Urinary bladder (tissue), 4 donors: ENCODE results near the gene PPAN. TPM values are rescaled to one million over a fixed set of nuclear protein-coding genes. Genes with fewer than 3 reads are reported as not detected.

Experiments
- DNase-seq: peaks from one replicate; pipeline ENCODE4 v3.0.0-alpha.2; 2015; ENCODE audit errors: extremely low spot score
- H3K27ac ChIP-seq: one replicate; pipeline ENCODE4 v1.5.1; 2013; ENCODE audit warnings: low read depth, mild to moderate bottlenecking, moderate library complexity
- H3K36me3 ChIP-seq: one replicate; pipeline ENCODE4 v1.6.1; 2013; ENCODE audit warnings: mild to moderate bottlenecking, moderate library complexity; ENCODE audit not compliant: insufficient read depth
- H3K4me1 ChIP-seq: one replicate; pipeline ENCODE4 v1.6.1; 2013; ENCODE audit warnings: mild to moderate bottlenecking, moderate library complexity; ENCODE audit not compliant: insufficient read depth
- H3K4me3 ChIP-seq: one replicate; pipeline ENCODE4 v1.5.1; 2013; ENCODE audit warnings: low read depth, low read length
- WGBS: extraction: QIAGEN DNeasy Blood & Tissue Kit; methylation state at CpG from one replicate; pipeline ENCODE4 v1.1.7; 2013; 5-methylcytosine and 5-hydroxymethylcytosine counted together
- polyA plus RNA-seq: library from polyadenylated mRNA; stranded (reverse); fragments of 200-250 nt; gene quantifications from one replicate; pipeline ENCODE4 v1.2.3, GENCODE V29; 2013
- total RNA-seq: library from RNA; depleted of rRNA; stranded (reverse); fragments of >200 nt; gene quantifications from one replicate; pipeline ENCODE4 v1.2.3, GENCODE V29; 2014
- donor health status: healthy with polysubstance abuse.
- donor health status: healthy.

PPAN gene
- total and polyA plus RNA-seq, 2 donors, result 10.9 to 41.1 TPM

DNA sequence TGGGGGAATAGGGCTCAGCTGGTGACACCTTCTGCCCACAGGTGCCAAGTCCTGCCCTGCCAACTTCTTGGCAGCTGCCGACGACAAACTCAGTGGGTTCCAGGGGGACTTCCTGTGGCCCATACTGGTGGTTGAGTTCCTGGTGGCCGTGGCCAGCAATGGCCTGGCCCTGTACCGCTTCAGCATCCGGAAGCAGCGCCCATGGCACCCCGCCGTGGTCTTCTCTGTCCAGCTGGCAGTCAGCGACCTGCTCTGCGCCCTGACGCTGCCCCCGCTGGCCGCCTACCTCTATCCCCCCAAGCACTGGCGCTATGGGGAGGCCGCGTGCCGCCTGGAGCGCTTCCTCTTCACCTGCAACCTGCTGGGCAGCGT lies 7.4 kb downstream of the PPAN start:
- Histone ChIP-seq H3K4me3 (no peak overlapping the region), H3K4me1 (no peaks in the 10 kb centered on the region), H3K36me3 (peaks cover 16% of the 10 kb centered on the region), H3K27ac (no peak overlapping the region)
- 70% methylated on average over 19 of the region's 19 CpGs for WGBS
- DNase-seq, result no peak

DNA sequence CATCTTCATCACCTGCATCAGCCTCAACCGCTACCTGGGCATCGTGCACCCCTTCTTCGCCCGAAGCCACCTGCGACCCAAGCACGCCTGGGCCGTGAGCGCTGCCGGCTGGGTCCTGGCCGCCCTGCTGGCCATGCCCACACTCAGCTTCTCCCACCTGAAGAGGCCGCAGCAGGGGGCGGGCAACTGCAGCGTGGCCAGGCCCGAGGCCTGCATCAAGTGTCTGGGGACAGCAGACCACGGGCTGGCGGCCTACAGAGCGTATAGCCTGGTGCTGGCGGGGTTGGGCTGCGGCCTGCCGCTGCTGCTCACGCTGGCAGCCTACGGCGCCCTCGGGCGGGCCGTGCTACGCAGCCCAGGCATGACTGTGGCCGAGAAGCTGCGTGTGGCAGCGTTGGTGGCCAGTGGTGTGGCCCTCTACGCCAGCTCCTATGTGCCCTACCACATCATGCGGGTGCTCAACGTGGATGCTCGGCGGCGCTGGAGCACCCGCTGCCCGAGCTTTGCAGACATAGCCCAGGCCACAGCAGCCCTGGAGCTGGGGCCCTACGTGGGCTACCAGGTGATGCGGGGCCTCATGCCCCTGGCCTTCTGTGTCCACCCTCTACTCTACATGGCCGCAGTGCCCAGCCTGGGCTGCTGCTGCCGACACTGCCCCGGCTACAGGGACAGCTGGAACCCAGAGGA lies 7.9 kb downstream of the PPAN start:
- Histone ChIP-seq H3K4me3 (no peak overlapping the region), H3K4me1 (no peaks in the 10 kb centered on the region), H3K27ac (no peak overlapping the region), H3K36me3 (peaks cover 16% of the 10 kb centered on the region)
- no peak for DNase-seq
- WGBS, result 88% methylated on average over 43 of the region's 43 CpGs

DNA sequence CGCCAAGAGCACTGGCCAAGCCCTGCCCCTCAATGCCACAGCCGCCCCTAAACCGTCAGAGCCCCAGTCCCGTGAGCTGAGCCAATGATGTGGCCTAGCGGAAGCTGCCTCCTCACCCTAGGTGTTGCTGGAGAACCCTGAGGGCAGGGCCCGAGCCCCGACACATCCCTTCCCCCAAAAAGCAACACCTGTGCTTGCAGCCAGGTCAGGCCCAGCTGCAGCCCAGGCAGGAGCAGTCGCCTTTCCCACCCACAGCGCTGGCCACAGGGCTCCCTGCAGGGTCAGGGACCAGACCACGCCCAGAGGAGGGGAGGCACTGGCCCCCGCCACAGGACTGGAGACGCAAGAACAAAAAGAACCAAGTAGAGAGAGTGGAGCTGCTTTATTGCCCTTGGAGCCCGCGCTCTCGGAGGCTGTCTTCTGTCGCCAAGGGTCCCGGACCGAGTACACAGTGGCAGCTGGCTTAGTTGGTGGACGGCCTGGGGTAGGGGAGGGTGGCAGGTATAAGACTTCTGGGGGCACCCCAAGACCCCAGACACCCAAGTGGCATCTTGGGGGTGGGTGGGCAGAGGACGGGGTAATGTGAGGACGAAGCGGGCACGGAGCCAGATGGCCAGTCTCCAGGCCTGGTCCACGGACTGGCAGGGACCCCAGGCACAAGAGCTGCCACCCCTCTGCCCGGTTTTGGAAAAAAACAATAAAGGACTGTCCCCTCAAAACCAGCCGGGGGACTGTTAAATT lies 8.7 kb downstream of the PPAN start:
- DNase-seq, result no peak
- peaks cover 12% of the 10 kb centered on the region for H3K36me3 ChIP-seq
- 77% methylated on average over 26 of the region's 26 CpGs for WGBS
- no peaks in the 10 kb centered on the region for H3K4me1 ChIP-seq
- H3K4me3 ChIP-seq, result no peak overlapping the region
- no peak overlapping the region for H3K27ac ChIP-seq

DNA sequence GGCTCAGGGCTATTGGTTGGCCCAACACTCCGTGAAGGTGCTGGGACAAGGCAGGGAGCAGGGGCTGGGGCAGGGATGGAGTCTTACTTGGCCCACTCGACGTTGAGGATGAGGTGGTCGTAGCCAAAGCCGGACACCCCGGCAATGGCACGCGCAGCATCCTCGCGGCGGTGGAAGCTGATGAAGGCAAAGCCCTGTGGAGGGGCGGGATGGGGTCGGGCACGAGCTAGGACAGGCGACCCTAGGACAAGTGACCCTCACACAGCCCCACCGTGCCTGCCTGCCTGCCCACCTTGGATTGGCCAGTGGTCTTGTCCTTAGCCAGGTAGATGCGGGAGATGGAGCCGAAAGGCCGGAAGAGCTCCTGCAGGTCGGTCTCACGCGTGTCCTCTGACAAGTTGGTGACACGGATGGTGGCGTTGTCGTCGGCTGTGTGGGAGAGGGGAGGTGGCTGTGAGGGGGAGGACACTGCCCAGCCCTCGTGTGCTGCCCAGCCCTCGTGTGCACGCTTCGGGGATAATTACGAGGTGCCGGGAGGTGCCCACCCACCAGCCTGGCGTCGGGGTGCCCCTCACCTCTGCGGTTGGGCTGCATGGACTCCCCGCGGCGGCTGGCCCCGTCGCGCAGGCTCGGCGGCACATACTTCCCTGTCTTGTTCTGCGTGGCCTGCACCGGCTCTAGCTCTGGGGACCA lies 9.4 kb downstream of the PPAN start:
- 85% methylated on average over 45 of the region's 45 CpGs for WGBS
- H3K4me3 ChIP-seq, result no peak overlapping the region
- H3K27ac ChIP-seq, result no peak overlapping the region
- no peaks in the 10 kb centered on the region for H3K4me1 ChIP-seq
- H3K36me3 ChIP-seq, result peaks cover 6% of the 10 kb centered on the region
- DNase-seq, result no peak

DNA sequence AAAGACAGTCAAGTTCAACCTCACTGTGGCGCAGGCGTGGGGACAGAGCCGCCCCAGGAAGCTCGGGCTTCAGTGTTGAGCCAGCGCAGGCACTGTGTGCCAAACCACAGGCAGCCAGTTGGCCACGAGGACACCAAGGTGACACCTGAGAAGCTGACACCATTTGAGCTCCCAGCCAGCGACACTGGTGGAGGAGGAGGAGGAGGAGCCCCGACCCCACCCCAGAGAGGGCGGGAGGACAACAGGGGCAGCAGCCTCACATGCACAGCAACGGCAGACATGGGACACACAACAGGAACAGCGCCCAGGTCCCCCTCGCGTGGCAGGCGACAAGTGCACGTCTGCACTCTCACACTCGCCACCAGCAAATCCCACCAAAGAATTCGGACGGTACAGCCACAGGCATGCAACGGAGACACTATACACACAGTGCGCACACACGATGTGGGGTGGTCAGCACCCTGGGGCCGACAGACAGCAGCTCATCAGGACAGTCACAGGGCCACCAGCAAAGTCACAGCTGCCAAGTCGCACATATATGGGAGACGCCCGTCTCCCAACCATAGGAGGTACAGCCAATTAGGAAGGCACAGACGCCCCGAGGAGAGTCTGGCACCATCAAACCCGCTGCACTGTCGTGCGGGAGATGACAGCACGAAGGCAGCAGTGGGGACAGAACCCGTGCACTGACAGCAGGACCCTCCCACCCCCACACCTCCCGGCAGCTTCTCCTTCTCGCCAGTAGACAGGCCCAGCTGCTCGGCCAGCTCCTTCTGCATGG lies 10.1 kb downstream of the PPAN start:
- no peak for DNase-seq
- WGBS, result 85% methylated on average over 35 of the region's 35 CpGs
- peaks cover 2% of the 10 kb centered on the region for H3K36me3 ChIP-seq
- no peak overlapping the region for H3K27ac ChIP-seq
- no peaks in the 10 kb centered on the region for H3K4me1 ChIP-seq
- H3K4me3 ChIP-seq, result no peak overlapping the region

DNA sequence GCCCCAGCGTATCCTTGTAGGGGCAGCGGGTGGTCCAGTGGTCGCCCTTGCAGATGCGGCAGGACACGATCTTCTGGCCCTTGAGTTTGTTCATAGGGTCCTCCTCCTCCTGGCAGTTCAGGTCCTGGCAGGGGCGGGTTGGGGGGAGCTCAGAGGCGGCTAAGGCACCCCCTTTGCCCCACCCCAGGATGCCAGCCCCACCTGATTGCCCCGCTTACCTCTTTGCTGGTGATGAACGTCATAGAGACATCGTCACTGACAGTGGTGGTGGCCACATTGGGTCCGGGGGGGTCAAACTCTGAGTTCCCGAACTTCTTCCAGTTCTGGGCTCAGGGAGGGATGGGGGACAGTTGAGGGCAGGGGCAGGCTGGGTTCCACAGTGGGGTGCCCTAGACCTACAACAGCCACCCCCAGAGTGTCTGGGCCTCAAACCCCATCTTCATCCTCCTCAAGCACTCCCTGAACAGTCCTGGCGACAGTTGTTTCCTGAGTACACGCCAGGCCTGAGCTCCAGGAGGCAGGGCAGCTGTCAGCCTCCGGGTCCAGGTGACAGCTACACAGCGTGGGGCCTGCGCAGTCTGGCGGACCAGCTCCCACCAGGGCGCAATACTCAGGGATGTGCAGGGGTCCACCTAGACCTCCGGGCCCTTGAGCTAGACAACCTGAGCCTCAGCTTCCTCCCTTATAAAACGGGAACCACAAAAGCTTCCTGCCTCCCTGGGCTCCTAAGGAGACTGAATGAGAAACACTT lies 10.9 kb downstream of the PPAN start:
- DNase-seq, result no peak
- Histone ChIP-seq H3K36me3 (peaks cover 2% of the 10 kb centered on the region), H3K4me3 (no peak overlapping the region), H3K4me1 (no peaks in the 10 kb centered on the region), H3K27ac (no peak overlapping the region)
- 91% methylated on average over 21 of the region's 21 CpGs for WGBS

DNA sequence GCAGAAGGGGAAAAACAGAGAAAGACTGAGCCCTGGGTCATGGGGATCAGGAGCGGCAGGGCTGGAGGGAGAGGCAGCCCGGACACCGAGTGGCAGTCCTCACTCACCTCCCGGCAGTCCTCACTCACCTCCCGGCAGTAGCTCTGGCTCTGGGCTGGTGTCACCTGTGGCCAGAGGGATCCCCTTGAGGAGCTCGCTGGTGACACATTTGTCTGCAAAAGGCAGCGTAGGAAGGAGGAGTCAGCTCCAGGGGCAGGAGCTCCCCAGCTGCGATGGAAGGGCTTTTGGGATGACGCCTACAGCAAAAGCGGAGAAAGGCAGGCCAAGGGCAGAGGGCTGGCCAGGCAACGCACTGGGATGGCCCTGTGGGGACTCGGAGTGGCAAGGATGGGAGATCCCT lies 12.8 kb downstream of the PPAN start:
- WGBS, result 49% methylated on average over 12 of the region's 12 CpGs
- H3K4me3 ChIP-seq, result peak overlapping the region; percentile 89
- H3K27ac ChIP-seq, result no peak overlapping the region
- peaks cover 2% of the 10 kb centered on the region for H3K36me3 ChIP-seq
- no peaks in the 10 kb centered on the region for H3K4me1 ChIP-seq
- no peak for DNase-seq

DNA sequence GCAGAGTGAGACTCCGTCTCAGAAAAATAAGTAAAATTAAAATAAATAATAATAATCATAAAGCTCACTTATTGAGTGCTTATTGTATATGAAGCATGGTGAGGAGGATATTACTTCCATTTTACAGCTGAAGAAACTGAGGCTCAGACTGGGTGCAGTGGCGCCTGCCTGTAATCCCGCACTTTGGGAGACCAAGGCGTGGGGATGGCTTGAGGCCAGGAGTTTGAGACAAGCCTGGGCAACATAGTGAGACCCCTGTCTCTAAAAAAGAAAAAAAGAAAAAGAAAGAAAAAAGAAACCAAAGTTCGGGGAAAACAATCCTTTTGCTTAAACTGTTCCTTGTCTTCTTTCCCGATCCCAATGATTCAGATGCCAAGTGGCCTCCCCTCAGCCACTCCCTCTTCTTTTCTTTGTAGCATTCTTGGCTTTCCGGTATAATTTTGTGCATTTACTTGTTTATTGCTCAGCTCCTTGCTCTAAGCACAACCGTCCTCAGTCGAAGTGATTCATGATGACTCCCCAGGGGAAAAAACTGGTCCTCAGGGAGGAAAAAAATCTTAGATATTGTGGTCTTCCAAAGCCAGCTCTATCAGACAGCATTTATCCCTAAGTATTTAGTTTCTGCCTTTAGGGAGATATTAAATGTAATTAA lies 14.5 kb downstream of the PPAN start:
- no peaks in the 10 kb centered on the region for H3K4me1 ChIP-seq
- 59% methylated on average over 9 of the region's 9 CpGs for WGBS
- no peak for DNase-seq
- H3K36me3 ChIP-seq, result peaks cover 2% of the 10 kb centered on the region
- no peak overlapping the region for H3K27ac ChIP-seq
- no peak overlapping the region for H3K4me3 ChIP-seq

DNA sequence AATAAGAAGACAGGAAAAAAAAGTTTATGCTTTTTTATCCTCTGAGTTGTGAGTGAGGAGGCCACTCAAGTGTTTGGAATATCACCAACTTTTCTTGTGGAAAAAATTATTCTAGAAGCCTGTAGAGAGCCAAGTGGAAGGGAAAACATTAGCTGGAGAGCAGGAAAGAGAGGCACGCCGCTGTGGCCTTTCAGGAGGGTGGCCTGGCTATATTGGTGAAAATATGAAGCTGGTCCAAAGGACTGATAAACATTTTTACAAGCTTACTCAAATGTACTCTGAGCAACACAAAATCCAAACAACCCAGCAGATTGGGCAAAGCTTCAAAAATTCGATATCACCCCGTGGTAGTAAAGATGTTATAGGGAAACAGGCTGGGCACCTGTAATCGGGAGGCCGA lies 15.9 kb downstream of the PPAN start:
- Histone ChIP-seq H3K27ac (no peak overlapping the region), H3K4me1 (no peaks in the 10 kb centered on the region), H3K36me3 (no peaks in the 10 kb centered on the region), H3K4me3 (no peak overlapping the region)
- no peak for DNase-seq
- 34% methylated on average over 6 of the region's 6 CpGs for WGBS

DNA sequence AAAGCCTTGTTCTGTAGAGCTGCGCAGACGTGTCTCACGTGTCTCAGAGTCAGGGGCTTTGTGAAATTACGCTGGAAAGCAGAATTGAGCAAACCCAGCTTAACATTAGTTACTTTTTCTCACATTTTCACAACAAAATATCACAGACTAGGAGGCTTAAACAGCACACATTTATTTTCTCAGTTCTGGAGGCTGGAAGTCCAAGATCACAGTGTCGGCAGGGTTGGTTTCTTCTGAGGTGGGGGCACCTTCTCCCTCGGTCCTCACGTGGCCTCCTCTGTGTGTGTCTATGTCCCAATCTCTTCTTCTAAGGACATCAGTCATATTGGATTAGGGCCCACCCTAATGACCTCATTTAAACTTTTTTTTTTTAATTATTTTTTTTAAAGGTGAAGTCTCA lies 18.3 kb downstream of the PPAN start:
- 97% methylated on average over 7 of the region's 7 CpGs for WGBS
- H3K36me3 ChIP-seq, result peaks cover 2% of the 10 kb centered on the region
- no peaks in the 10 kb centered on the region for H3K4me1 ChIP-seq
- H3K4me3 ChIP-seq, result no peak overlapping the region
- no peak for DNase-seq
- H3K27ac ChIP-seq, result peak overlapping the region; percentile 0

DNA sequence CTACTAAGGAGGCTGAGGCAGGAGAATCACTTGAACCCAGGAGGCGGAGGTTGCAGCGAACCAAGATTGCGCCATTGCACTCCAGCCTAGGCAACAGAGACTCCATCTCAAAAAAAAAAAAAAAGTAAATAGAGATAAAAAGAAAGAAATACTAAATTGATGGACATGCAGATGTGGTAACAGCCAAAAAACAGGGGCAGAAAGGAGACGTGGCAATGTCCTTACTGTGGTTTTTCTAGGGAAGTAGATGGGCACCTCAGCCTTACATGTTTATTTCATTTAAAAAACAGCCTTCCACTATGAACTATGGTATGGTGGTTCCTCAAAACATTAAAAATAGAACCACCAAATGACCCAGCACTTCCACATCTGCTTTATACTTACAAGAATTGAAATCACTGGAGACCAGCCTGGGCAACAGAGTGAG lies 20.1 kb downstream of the PPAN start:
- H3K36me3 ChIP-seq, result peaks cover 2% of the 10 kb centered on the region
- 92% methylated on average over 4 of the region's 4 CpGs for WGBS
- no peaks in the 10 kb centered on the region for H3K4me1 ChIP-seq
- H3K4me3 ChIP-seq, result no peak overlapping the region
- DNase-seq, result no peak
- no peak overlapping the region for H3K27ac ChIP-seq

DNA sequence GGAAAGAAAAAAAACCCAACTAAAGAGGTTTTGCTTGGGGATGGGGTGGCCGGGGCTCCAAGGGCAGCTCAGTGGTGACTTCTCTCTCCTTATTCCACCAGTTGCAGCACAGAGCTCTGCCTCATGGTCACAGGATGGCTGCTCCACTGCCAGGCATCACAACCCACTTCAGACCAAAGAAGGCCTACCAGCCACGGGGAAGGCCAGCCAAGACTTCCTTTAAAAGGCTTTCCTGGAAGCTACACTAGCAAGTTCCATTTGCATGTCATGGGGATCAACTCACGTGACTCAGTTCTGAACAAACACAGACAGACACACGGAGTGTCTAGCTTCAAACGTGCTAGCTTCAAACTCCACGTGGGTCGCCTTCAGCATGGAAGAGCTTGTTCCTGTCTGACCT lies 26.7 kb downstream of the PPAN start:
- H3K4me3 ChIP-seq, result no peak overlapping the region
- H3K27ac ChIP-seq, result no peak overlapping the region
- DNase-seq, result no peak
- no peaks in the 10 kb centered on the region for H3K4me1 ChIP-seq
- H3K36me3 ChIP-seq, result peaks cover 5% of the 10 kb centered on the region
- WGBS, result 89% methylated on average over 7 of the region's 7 CpGs
